ENCODE measurements around the gene EFCAB6. TPM values are rescaled to one million over a fixed set of nuclear protein-coding genes. Genes with fewer than 3 reads are reported as not detected.

The EFCAB6 gene
- total RNA-seq, 1 experiment from 2014 or later, result 0.94 TPM

GRCh38 chr22:43634316-43634715, 177.8 kb downstream of the EFCAB6 start:
- ATAC-seq (no peak), DNase-seq (ENCODE audit: low spot score) (no peak)
- H3K4me3 Mint-ChIP-seq, result no peak overlapping the region
- TF ChIP-seq STAT6 (CRISPR knock-in tag; conservative IDR thresholded peaks at IDR 0.05; ENCODE audit: low read depth) (no peak), IRF2 (CRISPR knock-in tag; IDR thresholded peaks at IDR 0.05; ENCODE audit: borderline replicate concordance, low read depth) (no peak), MXD4 (CRISPR knock-in tag; IDR thresholded peaks at IDR 0.05; ENCODE audit: borderline replicate concordance) (no peak), NFE2L1 (CRISPR knock-in tag; IDR thresholded peaks at IDR 0.05) (no peak), E2F5 (CRISPR knock-in tag; IDR thresholded peaks at IDR 0.05) (no peak), CBFB (CRISPR knock-in tag; IDR thresholded peaks at IDR 0.05; ENCODE audit: low read depth) (no peak), FOXP1 (CRISPR knock-in tag; IDR thresholded peaks at IDR 0.05; ENCODE audit: borderline replicate concordance) (no peak), HMGXB4 (CRISPR knock-in tag; IDR thresholded peaks at IDR 0.05) (no peak), ZNF396 (CRISPR knock-in tag; IDR thresholded peaks at IDR 0.05; ENCODE audit: borderline replicate concordance) (no peak)
- TF ChIP-seq, protein P1, sequence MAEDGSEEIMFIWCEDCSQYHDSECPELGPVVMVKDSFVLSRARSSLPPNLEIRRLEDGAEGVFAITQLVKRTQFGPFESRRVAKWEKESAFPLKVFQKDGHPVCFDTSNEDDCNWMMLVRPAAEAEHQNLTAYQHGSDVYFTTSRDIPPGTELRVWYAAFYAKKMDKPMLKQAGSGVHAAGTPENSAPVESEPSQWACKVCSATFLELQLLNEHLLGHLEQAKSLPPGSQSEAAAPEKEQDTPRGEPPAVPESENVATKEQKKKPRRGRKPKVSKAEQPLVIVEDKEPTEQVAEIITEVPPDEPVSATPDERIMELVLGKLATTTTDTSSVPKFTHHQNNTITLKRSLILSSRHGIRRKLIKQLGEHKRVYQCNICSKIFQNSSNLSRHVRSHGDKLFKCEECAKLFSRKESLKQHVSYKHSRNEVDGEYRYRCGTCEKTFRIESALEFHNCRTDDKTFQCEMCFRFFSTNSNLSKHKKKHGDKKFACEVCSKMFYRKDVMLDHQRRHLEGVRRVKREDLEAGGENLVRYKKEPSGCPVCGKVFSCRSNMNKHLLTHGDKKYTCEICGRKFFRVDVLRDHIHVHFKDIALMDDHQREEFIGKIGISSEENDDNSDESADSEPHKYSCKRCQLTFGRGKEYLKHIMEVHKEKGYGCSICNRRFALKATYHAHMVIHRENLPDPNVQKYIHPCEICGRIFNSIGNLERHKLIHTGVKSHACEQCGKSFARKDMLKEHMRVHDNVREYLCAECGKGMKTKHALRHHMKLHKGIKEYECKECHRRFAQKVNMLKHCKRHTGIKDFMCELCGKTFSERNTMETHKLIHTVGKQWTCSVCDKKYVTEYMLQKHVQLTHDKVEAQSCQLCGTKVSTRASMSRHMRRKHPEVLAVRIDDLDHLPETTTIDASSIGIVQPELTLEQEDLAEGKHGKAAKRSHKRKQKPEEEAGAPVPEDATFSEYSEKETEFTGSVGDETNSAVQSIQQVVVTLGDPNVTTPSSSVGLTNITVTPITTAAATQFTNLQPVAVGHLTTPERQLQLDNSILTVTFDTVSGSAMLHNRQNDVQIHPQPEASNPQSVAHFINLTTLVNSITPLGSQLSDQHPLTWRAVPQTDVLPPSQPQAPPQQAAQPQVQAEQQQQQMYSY (CRISPR knock-in tag; IDR thresholded peaks at IDR 0.05), result no peak
- TF ChIP-seq, protein P2, sequence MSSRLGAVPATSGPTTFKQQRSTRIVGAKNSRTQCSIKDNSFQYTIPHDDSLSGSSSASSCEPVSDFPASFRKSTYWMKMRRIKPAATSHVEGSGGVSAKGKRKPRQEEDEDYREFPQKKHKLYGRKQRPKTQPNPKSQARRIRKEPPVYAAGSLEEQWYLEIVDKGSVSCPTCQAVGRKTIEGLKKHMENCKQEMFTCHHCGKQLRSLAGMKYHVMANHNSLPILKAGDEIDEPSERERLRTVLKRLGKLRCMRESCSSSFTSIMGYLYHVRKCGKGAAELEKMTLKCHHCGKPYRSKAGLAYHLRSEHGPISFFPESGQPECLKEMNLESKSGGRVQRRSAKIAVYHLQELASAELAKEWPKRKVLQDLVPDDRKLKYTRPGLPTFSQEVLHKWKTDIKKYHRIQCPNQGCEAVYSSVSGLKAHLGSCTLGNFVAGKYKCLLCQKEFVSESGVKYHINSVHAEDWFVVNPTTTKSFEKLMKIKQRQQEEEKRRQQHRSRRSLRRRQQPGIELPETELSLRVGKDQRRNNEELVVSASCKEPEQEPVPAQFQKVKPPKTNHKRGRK (CRISPR knock-in tag; IDR thresholded peaks at IDR 0.05; ENCODE audit: borderline replicate concordance), result no peak
- no peaks in the 10 kb centered on the region for H3K4me1 Mint-ChIP-seq
- no peaks in the 10 kb centered on the region; the same call in 1 of the 2 replicates for H3K27me3 Mint-ChIP-seq (ENCODE audit: low read depth)
- H3K27ac Mint-ChIP-seq, result no peak overlapping the region
- POLR2A ChIA-PET, result no interaction called here
- peaks cover 5% of the 10 kb centered on the region for H3K9me3 Mint-ChIP-seq
- CTCF ChIA-PET, result no interaction called here
- peaks cover 7% of the 10 kb centered on the region for H3K36me3 Mint-ChIP-seq

DNA sequence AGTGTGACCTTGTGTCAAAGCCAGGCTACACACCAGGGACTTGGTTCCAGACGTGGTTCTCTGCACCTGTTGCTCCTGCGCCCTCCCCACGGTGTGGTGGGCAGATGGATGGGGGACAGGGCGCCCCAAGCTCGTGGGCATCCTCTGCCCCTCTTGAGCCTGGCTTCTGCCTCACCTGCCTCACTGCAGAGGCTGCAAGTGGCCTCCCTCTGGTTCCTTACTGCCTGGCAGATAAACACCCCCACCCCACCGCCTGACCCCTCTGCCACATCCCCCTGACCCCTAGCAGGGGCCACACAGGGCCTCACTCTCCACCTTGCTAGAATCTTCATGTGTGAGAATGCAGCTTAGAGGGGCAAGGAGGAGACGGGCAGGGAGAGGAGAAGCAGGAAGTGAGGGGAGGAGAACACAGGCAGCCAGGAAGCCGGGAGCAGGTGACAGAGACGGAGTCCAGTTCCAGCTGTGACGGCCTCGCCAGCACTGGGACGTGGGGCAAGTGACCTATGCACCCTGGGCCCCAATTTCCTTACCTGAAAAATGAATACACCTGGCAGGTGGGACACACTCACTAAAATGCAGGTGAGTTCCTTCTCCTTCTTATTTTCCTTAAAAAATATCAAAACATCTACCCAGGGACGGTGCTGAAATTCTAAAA, 178.3 kb downstream of the EFCAB6 start:
- TF ChIP-seq SMAD3 (CRISPR knock-in tag; IDR thresholded peaks at IDR 0.05; ENCODE audit: borderline replicate concordance) (no peak), NFATC4 (CRISPR knock-in tag; IDR thresholded peaks at IDR 0.05) (no peak), FOXP4 (CRISPR knock-in tag; IDR thresholded peaks at IDR 0.05) (no peak), GTF2I (CRISPR knock-in tag; conservative IDR thresholded peaks at IDR 0.05) (no peak), ATF3 (CRISPR knock-in tag; conservative IDR thresholded peaks at IDR 0.05) (no peak), ZNF396 (CRISPR knock-in tag; IDR thresholded peaks at IDR 0.05; ENCODE audit: borderline replicate concordance) (no peak), NFYB (CRISPR knock-in tag; conservative IDR thresholded peaks at IDR 0.05; ENCODE audit: low read depth) (no peak), ZNF219 (CRISPR knock-in tag; IDR thresholded peaks at IDR 0.05; ENCODE audit: borderline replicate concordance) (no peak), FOXP1 (CRISPR knock-in tag; IDR thresholded peaks at IDR 0.05; ENCODE audit: borderline replicate concordance) (no peak)
- POLR2A ChIA-PET, result no interaction called here
- no peak for ATAC-seq
- Mint-ChIP-seq H3K9me3 (no peaks in the 10 kb centered on the region), H3K36me3 (0 out of 2 replicates have a peak, but pooled peaks cover 3% of the 10 kb centered on the region), H3K4me1 (0 out of 2 replicates have a peak, but pooled peaks cover under 1% of the 10 kb centered on the region), H3K4me3 (no peak overlapping the region), H3K27ac (no peak overlapping the region), H3K27me3 (ENCODE audit: low read depth) (no peaks in the 10 kb centered on the region; the same call in 1 of the 2 replicates)
- CTCF ChIA-PET, result no interaction called here
- no peak for DNase-seq (ENCODE audit: low spot score)
